K562 (cell line): ENCODE results near the gene CAMK2D. TPM values are rescaled to one million over a fixed set of nuclear protein-coding genes. Genes with fewer than 3 reads are reported as not detected.
A peak's percentile ranks its signal among the peaks of the same experiment; 100 is the strongest.

Experiments used
- ATAC-seq: fragments of 200-7000 bp; cut with Tn5 transposase; 3 replicates; pipeline ENCODE4 v1.9.1; 2020; ENCODE audit warnings: moderate library complexity
- BruUV-seq: library from RNA; stranded (reverse); fragments of 400-500 nt; replicated peaks from 2 replicates; lab custom pipeline; 2021; lab: Mats Ljungman, UMichigan
- CTCF ChIA-PET: fragments of 300-600 bp; formaldehyde crosslinking; extraction: SDS; loops from one replicate; lab custom pipeline; 2021; ENCODE audit warnings: low intra/inter-chr PET ratio; lab: Yijun Ruan, JAX
- POLR2A ChIA-PET: fragments of 300-600, 350-650 bp; sonication (Branson Sonifier 250); formaldehyde crosslinking; extraction: SDS; loops from one replicate; lab custom pipeline; 2021; ENCODE audit warnings: antibody characterized with exemption, inconsistent platforms; lab: Yijun Ruan, JAX
- DNase-seq, 4 experiments: peaks; one replicate each; pipeline versions ENCODE4 v3.0.0 to v3.0.0-alpha.2; 2011 to 2018; ENCODE audit warnings: low spot score in 3 of 4, mixed read lengths in 3 of 4; ENCODE audit errors: extremely low read depth in 1 of 4
- FAIRE-seq: peaks from 2 replicates; lab custom pipeline; 2011; peaks lifted over from hg19 to GRCh38; lab: Jason Lieb, UNC
- H2AFZ ChIP-seq: 2 replicates; pipeline ENCODE4 v1.6.0; 2011; ENCODE audit warnings: low read depth, low read length, control low read depth, inconsistent platforms
- H3K27ac ChIP-seq: fragments of 200-600 bp; 3 replicates; pipeline ENCODE4 v1.8.0; 2011; ENCODE audit warnings: low read depth, mild to moderate bottlenecking, control low read depth, inconsistent platforms, low read length, moderate library complexity, mixed read lengths; ENCODE audit errors: extremely low read depth
- H3K27me3 ChIP-seq, 2 experiments: fragments of 300-600 bp in 1 of 2; 2 replicates in 1 of 2; 3 replicates in 1 of 2; pipeline versions ENCODE4 v1.6.0 to v1.8.0; 2011; ENCODE audit warnings: inconsistent platforms in 2 of 2, low read length in 2 of 2, mild to moderate bottlenecking in 1 of 2, mixed read lengths in 1 of 2, moderate library complexity in 1 of 2; ENCODE audit not compliant: control insufficient read depth in 2 of 2, insufficient read depth in 2 of 2
- H3K36me3 ChIP-seq: fragments of 300-600 bp; 3 replicates; pipeline ENCODE4 v1.8.0; 2011; ENCODE audit warnings: mild to moderate bottlenecking, low read length, inconsistent platforms; ENCODE audit not compliant: control insufficient read depth, insufficient read depth
- H3K4me1 ChIP-seq, 2 experiments: fragments of 200-600 bp in 1 of 2; replicated peaks in 1 of 2; 2 replicates in 1 of 2; 3 replicates in 1 of 2; pipeline versions ENCODE4 v1.5.1 to v1.8.0; 2011; ENCODE audit warnings: inconsistent platforms in 2 of 2, low read length in 2 of 2, mild to moderate bottlenecking in 1 of 2, mixed read lengths in 1 of 2, moderate library complexity in 1 of 2; ENCODE audit not compliant: control insufficient read depth in 2 of 2, insufficient read depth in 2 of 2
- H3K4me2 ChIP-seq: 2 replicates; pipeline ENCODE4 v1.6.1; 2011; ENCODE audit warnings: low read length, control low read depth, inconsistent platforms, mixed read lengths; ENCODE audit not compliant: insufficient read depth
- H3K4me3 ChIP-seq: fragments of 200-600 bp; sonication (generic), shearing (Covaris generic); 2 replicates; pipeline ENCODE4 v1.5.1; 2016; ENCODE audit warnings: control low read depth, inconsistent platforms
- H3K79me2 ChIP-seq: fragments of 200-600 bp; 3 replicates; pipeline ENCODE4 v1.8.0; 2011; ENCODE audit warnings: low read length, inconsistent platforms; ENCODE audit not compliant: control insufficient read depth, insufficient read depth
- H3K9ac ChIP-seq, 2 experiments: 2 replicates each; pipeline versions ENCODE4 v1.6.0 to v1.6.1; 2011; ENCODE audit warnings: low read depth in 2 of 2, low read length in 2 of 2, control low read depth in 1 of 2, inconsistent platforms in 1 of 2, mild to moderate bottlenecking in 1 of 2, mixed read lengths in 1 of 2; ENCODE audit not compliant: insufficient read depth in 1 of 2
- H3K9me1 ChIP-seq: one replicate; pipeline ENCODE4 v1.6.0; 2011; ENCODE audit warnings: inconsistent platforms, mild to moderate bottlenecking, low read length, moderate library complexity; ENCODE audit not compliant: control insufficient read depth, insufficient read depth
- H3K9me3 ChIP-seq: replicated peaks from 2 replicates; pipeline ENCODE4 v1.5.1; 2011; ENCODE audit warnings: low read depth, low read length, inconsistent platforms; ENCODE audit not compliant: control insufficient read depth, insufficient read depth
- H4K20me1 ChIP-seq: replicated peaks from 2 replicates; pipeline ENCODE4 v1.6.1; 2011; ENCODE audit warnings: low read length, inconsistent platforms, mixed read lengths; ENCODE audit not compliant: control insufficient read depth, insufficient read depth
- CBX3 ChIP-seq, 2 experiments: IDR thresholded peaks; 1 replicate in 1 of 2; 2 replicates in 1 of 2; pipeline ENCODE4 v1.6.1; 2012; ENCODE audit warnings: inconsistent platforms in 2 of 2, low read length in 2 of 2, borderline replicate concordance in 1 of 2, control low read depth in 1 of 2
- HMG20A ChIP-seq: fragments of 450-650 bp; formaldehyde crosslinking; conservative IDR thresholded peaks from 2 replicates; pipeline ENCODE4 v1.4.0; 2020; ENCODE audit warnings: mild to moderate bottlenecking, mixed read lengths
- IFI16 ChIP-seq: fragments of 250-450 bp; sonication (Bioruptor Pico); IDR thresholded peaks from 2 replicates; pipeline ENCODE4 v2.1.2; 2022; ENCODE audit warnings: mild to moderate bottlenecking, inconsistent platforms
- JUND ChIP-seq, 2 experiments: IDR thresholded peaks; 2 replicates in 1 of 2; 3 replicates in 1 of 2; pipeline ENCODE4 v1.6.1; 2011; ENCODE audit warnings: borderline replicate concordance in 2 of 2, low read depth in 2 of 2, low read length in 2 of 2, improper control_type of control experiment in 1 of 2, missing biosample characterization in 1 of 2, missing genetic modification characterization in 1 of 2, missing genetic modification reagents in 1 of 2
- KLF16 ChIP-seq: IDR thresholded peaks from 2 replicates; pipeline ENCODE4 v1.6.1; 2016; ENCODE audit warnings: antibody characterized with exemption
- MCM5 ChIP-seq: fragments of 450-650 bp; IDR thresholded peaks from 2 replicates; pipeline ENCODE4 v1.6.1; 2016; ENCODE audit warnings: low read depth
- RBM25 ChIP-seq: fragments of 200-400 bp; formaldehyde crosslinking; IDR thresholded peaks from 2 replicates; pipeline ENCODE4 v1.6.1; 2018; ENCODE audit warnings: low read length, low read depth, moderate library complexity; ENCODE audit not compliant: severe bottlenecking
- SNAPC5 ChIP-seq: fragments of 250-450 bp; sonication (Bioruptor Pico); IDR thresholded peaks from 2 replicates; pipeline ENCODE4 v1.8.0; 2021; ENCODE audit warnings: moderate library complexity, mild to moderate bottlenecking, inconsistent platforms
- TAF1 ChIP-seq: IDR thresholded peaks from 2 replicates; pipeline ENCODE4 v1.6.1; 2011; ENCODE audit warnings: mild to moderate bottlenecking, low read length, moderate library complexity; ENCODE audit not compliant: insufficient read depth, control insufficient read depth, severe bottlenecking; ENCODE audit errors: extremely low read depth
- TFAM ChIP-seq: fragments of 250-450 bp; sonication (Bioruptor Pico); conservative IDR thresholded peaks from 2 replicates; pipeline ENCODE4 v1.5.0; 2021; ENCODE audit warnings: mild to moderate bottlenecking, moderate library complexity
- TRIM28 ChIP-seq: fragments of 450-650 bp; IDR thresholded peaks from 2 replicates; pipeline ENCODE4 v1.6.1; 2017
- USF1 ChIP-seq: sonication (generic); formaldehyde crosslinking; IDR thresholded peaks from 2 replicates; pipeline ENCODE4 v1.9.0; 2022; ENCODE audit warnings: mild to moderate bottlenecking, missing genetic modification reagents
- ZNF140 ChIP-seq: fragments of 250-450 bp; sonication (Bioruptor Pico); IDR thresholded peaks from 2 replicates; pipeline ENCODE4 v1.8.0; 2021; ENCODE audit warnings: moderate library complexity, mild to moderate bottlenecking, inconsistent platforms
- ZNF354B ChIP-seq: fragments of 250-450 bp; sonication (Bioruptor Pico); IDR thresholded peaks from 2 replicates; pipeline ENCODE4 v1.4.0; 2020
- ZNF395 ChIP-seq: fragments of 200-800 bp; sonication (Bioruptor generic); IDR thresholded peaks from 2 replicates; pipeline ENCODE4 v1.6.1; 2017; ENCODE audit warnings: missing genetic modification characterization, missing compliant biosample characterization
- ZNF507 ChIP-seq: conservative IDR thresholded peaks from 2 replicates; pipeline ENCODE4 v1.6.1; 2017; ENCODE audit warnings: missing genetic modification characterization, missing compliant biosample characterization
- WGBS: fragments of 100-300 bp; shearing (Covaris generic); methylation state at CpG from one replicate; pipeline ENCODE4 v1.1.6; 2016; ENCODE audit warnings: low coverage, mixed read lengths; ENCODE audit not compliant: insufficient coverage; ENCODE audit errors: missing lambda C conversion rate; 5-methylcytosine and 5-hydroxymethylcytosine counted together
- in situ Hi-C: fragments of 300-500 bp; cut with MboI; formaldehyde crosslinking; loops from 4 replicates; pipeline ENCODE4 v1.15.0; 2018; ENCODE audit warnings: inconsistent platforms, mixed read lengths
- intact Hi-C: fragments of 100-400 bp; cut with micrococcal nuclease; formaldehyde crosslinking; loops from 2 replicates; pipeline ENCODE4 v1.14.2; 2022
- polyA plus RNA-seq, 8 experiments: library from polyadenylated mRNA; depleted of rRNA in 4 of 8; stranded (reverse) in 5 of 8; unstranded in 3 of 8; fragments of >200 nt; fragmentation: Nextera tagmentation in 2 of 8; fragmentation: Illumina TruSeq in 1 of 8; extraction: Ambion mirVana in 2 of 8; extraction: Trizol in 1 of 8; gene quantifications; 2 replicates each; pipeline versions ENCODE4 v1.2.1 to v1.2.3, GENCODE V29; 2011 to 2014; ENCODE audit warnings: inconsistent platforms in 1 of 8, missing spikeins in 1 of 8
- total RNA-seq, 7 experiments: library from RNA; depleted of rRNA in 6 of 7; stranded (reverse); fragments of >200 nt in 6 of 7; fragmentation: Illumina TruSeq in 2 of 7; extraction: Trizol in 2 of 7; gene quantifications; 2 replicates each; pipeline versions ENCODE4 v1.2.1 to v1.2.3, GENCODE V29; 2011 to 2021; ENCODE audit warnings: low replicate concordance in 1 of 7

The CAMK2D gene
- total and polyA plus RNA-seq, 9 of the 15 experiments (the other 6 are each of a cell fraction or from before 2014, with no cell fraction given) = 0.01 to 0.33 (median 0.04) TPM; not detected in 2

- no peak for DNase-seq
- no peak for ATAC-seq
- intact Hi-C loops = no loop called here
- in situ Hi-C loops = loop anchor here (25.0 kb wide), 1 partner anchor 966 kb away; no protein-coding TSS in a partner anchor
- TF ChIP-seq ZNF354B (peak; percentile 86; the same call in 1 of the 2 replicates), IFI16 (CRISPR knock-in tag) (no peak), KLF16 (no peak), ZNF507 (peak; percentile 94), MCM5 (no peak), RBM25 (peak; percentile 70)
- no peaks in the 10 kb centered on the region for H3K79me2 ChIP-seq
- H3K9me3 ChIP-seq = no peaks in the 10 kb centered on the region
- H3K27ac ChIP-seq = no peak overlapping the region
- no peaks in the 10 kb centered on the region for H3K27me3 ChIP-seq
- FAIRE-seq = no peak
- no peak overlapping the region for H3K4me3 ChIP-seq
- no peaks in the 10 kb centered on the region for H4K20me1 ChIP-seq
- no peaks in the 10 kb centered on the region for H3K9me1 ChIP-seq
- no peaks in the 10 kb centered on the region for H3K4me1 ChIP-seq
- CTCF ChIA-PET = no interaction called here
- no peaks in the 10 kb centered on the region for H3K36me3 ChIP-seq
- POLR2A ChIA-PET = no interaction called here
- no peak overlapping the region for H2AFZ ChIP-seq
- no peak overlapping the region for H3K9ac ChIP-seq
- BruUV-seq = no TSS peak
- H3K4me2 ChIP-seq = no peak overlapping the region
Observed at GRCh38 chr4:113420938-113421337, 340.6 kb downstream of the CAMK2D start.

GRCh38 chr4:113419631-113420030 lies 341.9 kb downstream of the CAMK2D start:
- H3K9me1 ChIP-seq = no peaks in the 10 kb centered on the region
- no peaks in the 10 kb centered on the region for H3K79me2 ChIP-seq
- H3K4me3 ChIP-seq = no peak overlapping the region
- WGBS = 0% methylated on average over 2 of the region's 2 CpGs
- H3K27me3 ChIP-seq = no peaks in the 10 kb centered on the region
- POLR2A ChIA-PET = no interaction called here
- no TSS peak for BruUV-seq
- no peak overlapping the region for H2AFZ ChIP-seq
- H3K36me3 ChIP-seq = no peaks in the 10 kb centered on the region
- FAIRE-seq = no peak
- no peaks in the 10 kb centered on the region for H3K4me1 ChIP-seq
- in situ Hi-C loops = loop anchor here (25.0 kb wide), 1 partner anchor 968 kb away; no protein-coding TSS in a partner anchor
- H3K27ac ChIP-seq = no peak overlapping the region
- H3K9ac ChIP-seq = no peak overlapping the region
- no peak for ATAC-seq
- H3K4me2 ChIP-seq = no peak overlapping the region
- DNase-seq = no peak
- H4K20me1 ChIP-seq = no peaks in the 10 kb centered on the region
- intact Hi-C loops = no loop called here
- CTCF ChIA-PET = no interaction called here
- H3K9me3 ChIP-seq = no peaks in the 10 kb centered on the region
- no peak for TF ChIP-seq ZNF395
- TF ChIP-seq ZNF507 = no peak
- TF ChIP-seq ZNF140 = no peak
- TF ChIP-seq HMG20A (CRISPR knock-in tag) = no peak
- no peak for TF ChIP-seq SNAPC5 (CRISPR knock-in tag)
- no peak for TF ChIP-seq TRIM28
- no peak for TF ChIP-seq JUND (IDR thresholded peaks at IDR 0.05; ENCODE audit: borderline replicate concordance, low read depth, low read length)
- no peak for TF ChIP-seq JUND (tag; IDR thresholded peaks at IDR 0.05; ENCODE audit: borderline replicate concordance, low read depth, low read length)
- TF ChIP-seq TFAM = no peak
- TF ChIP-seq TAF1 = no peak
- TF ChIP-seq CBX3 (IDR thresholded peaks at IDR 0.05; ENCODE audit: borderline replicate concordance in 1 of 2, low read length in 2 of 2) = no peak
- TF ChIP-seq USF1 = no peak
